GM23338 (cell line): ENCODE measurements around the gene CDC42BPA. TPM values are rescaled to one million over a fixed set of nuclear protein-coding genes. Genes with fewer than 3 reads are reported as not detected.
A peak's percentile ranks its signal among the peaks of the same experiment; 100 is the strongest.

Experiments
- ATAC-seq: fragments of 200-7000 bp; cut with Tn5 transposase; 3 replicates; pipeline ENCODE4 v1.9.1; 2020
- DNase-seq: peaks from one replicate; pipeline ENCODE4 v3.0.0-alpha.2; 2015; ENCODE audit warnings: low spot score
- H2AFZ ChIP-seq: fragments of 200-600 bp; sonication (generic); 2 replicates; pipeline ENCODE4 v1.8.0; 2016; ENCODE audit warnings: antibody characterized with exemption, mild to moderate bottlenecking, moderate library complexity
- H3F3A ChIP-seq: fragments of 200-600 bp; sonication (generic); replicated peaks from 2 replicates; pipeline ENCODE4 v1.8.0; 2017; ENCODE audit warnings: antibody characterized with exemption, mixed run types, low read depth
- H3K27ac ChIP-seq: fragments of 200-600 bp; sonication (generic); 2 replicates; pipeline ENCODE4 v1.6.1; 2016; ENCODE audit warnings: low read depth
- H3K27me3 ChIP-seq: fragments of 200-600 bp; sonication (generic); 2 replicates; pipeline ENCODE4 v1.8.0; 2016; ENCODE audit warnings: mild to moderate bottlenecking, mixed run types, moderate library complexity; ENCODE audit not compliant: insufficient read depth
- H3K36me3 ChIP-seq: fragments of 200-600 bp; sonication (generic); 2 replicates; pipeline ENCODE4 v1.8.0; 2016; ENCODE audit warnings: mild to moderate bottlenecking; ENCODE audit not compliant: insufficient read depth
- H3K4me1 ChIP-seq: fragments of 200-600 bp; sonication (generic); 2 replicates; pipeline ENCODE4 v1.8.0; 2016; ENCODE audit warnings: mild to moderate bottlenecking, moderate library complexity; ENCODE audit not compliant: insufficient read depth
- H3K4me2 ChIP-seq: fragments of 200-600 bp; sonication (generic); 2 replicates; pipeline ENCODE4 v1.7.1; 2017; ENCODE audit warnings: mixed run types
- H3K4me3 ChIP-seq: fragments of 200-600 bp; sonication (generic); 2 replicates; pipeline ENCODE4 v1.6.1; 2016; ENCODE audit warnings: mixed run types
- H3K79me2 ChIP-seq: fragments of 200-600 bp; sonication (generic); replicated peaks from 2 replicates; pipeline ENCODE4 v1.8.0; 2017; ENCODE audit warnings: mild to moderate bottlenecking; ENCODE audit not compliant: insufficient read depth
- H3K9me2 ChIP-seq: fragments of 200-600 bp; sonication (generic); 2 replicates; pipeline ENCODE4 v1.8.0; 2017; ENCODE audit not compliant: insufficient read depth
- H4K20me1 ChIP-seq: fragments of 200-600 bp; sonication (generic); replicated peaks from 2 replicates; pipeline ENCODE4 v1.8.0; 2017; ENCODE audit warnings: mild to moderate bottlenecking; ENCODE audit not compliant: insufficient read depth
- H3K27ac Mint-ChIP-seq: 2 replicates; pipeline ENCODE4 v1.8.0; 2020; ENCODE audit warnings: inconsistent platforms, mild to moderate bottlenecking, moderate library complexity, mixed read lengths
- H3K27me3 Mint-ChIP-seq: 3 replicates; pipeline ENCODE4 v1.8.0; 2022; ENCODE audit warnings: low read depth, mild to moderate bottlenecking, moderate library complexity, mixed read lengths, inconsistent platforms; ENCODE audit not compliant: insufficient read depth, poor library complexity
- H3K36me3 Mint-ChIP-seq: 3 replicates; pipeline ENCODE4 v1.8.0; 2021; ENCODE audit warnings: low read depth, mild to moderate bottlenecking, inconsistent platforms, moderate library complexity, mixed read lengths
- H3K4me1 Mint-ChIP-seq: 3 replicates; pipeline ENCODE4 v1.8.0; 2020; ENCODE audit warnings: mild to moderate bottlenecking, inconsistent platforms, mixed read lengths
- H3K4me3 Mint-ChIP-seq: 3 replicates; pipeline ENCODE4 v1.8.0; 2021; ENCODE audit warnings: moderate library complexity, mild to moderate bottlenecking, inconsistent platforms, mixed read lengths
- H3K9me3 Mint-ChIP-seq: 3 replicates; pipeline ENCODE4 v1.8.0; 2020; ENCODE audit warnings: moderate library complexity, mild to moderate bottlenecking, inconsistent platforms, mixed read lengths
- POLR2AphosphoS5 ChIP-seq: IDR thresholded peaks from 2 replicates; pipeline ENCODE4 v1.6.1; 2016; ENCODE audit warnings: antibody characterized with exemption, low read depth
- long read RNA-seq: library from polyadenylated mRNA; unstranded; transcript quantifications from one replicate; pipeline ENCODE4 v2.0.0, GENCODE V29; 2020; ENCODE audit not compliant: unreplicated experiment
- polyA plus RNA-seq: library from polyadenylated mRNA; unstranded; fragments of >200 nt; fragmentation: Nextera tagmentation; extraction: Ambion mirVana; gene quantifications from 2 replicates; pipeline ENCODE4 v1.2.1, GENCODE V29; 2016
- total RNA-seq: library from RNA; depleted of rRNA; stranded (reverse); fragments of >200 nt; shearing (Covaris generic); gene quantifications from 2 replicates; pipeline ENCODE4 v1.2.3, GENCODE V29; 2014; rRNA removed
- TF ChIP-seq, protein P1 (sequence below): fragments of 250-450 bp; sonication (Bioruptor Pico); IDR thresholded peaks from 2 replicates; pipeline ENCODE4 v1.5.0; 2020; ENCODE audit warnings: mild to moderate bottlenecking, moderate library complexity

CDC42BPA gene, protein sequence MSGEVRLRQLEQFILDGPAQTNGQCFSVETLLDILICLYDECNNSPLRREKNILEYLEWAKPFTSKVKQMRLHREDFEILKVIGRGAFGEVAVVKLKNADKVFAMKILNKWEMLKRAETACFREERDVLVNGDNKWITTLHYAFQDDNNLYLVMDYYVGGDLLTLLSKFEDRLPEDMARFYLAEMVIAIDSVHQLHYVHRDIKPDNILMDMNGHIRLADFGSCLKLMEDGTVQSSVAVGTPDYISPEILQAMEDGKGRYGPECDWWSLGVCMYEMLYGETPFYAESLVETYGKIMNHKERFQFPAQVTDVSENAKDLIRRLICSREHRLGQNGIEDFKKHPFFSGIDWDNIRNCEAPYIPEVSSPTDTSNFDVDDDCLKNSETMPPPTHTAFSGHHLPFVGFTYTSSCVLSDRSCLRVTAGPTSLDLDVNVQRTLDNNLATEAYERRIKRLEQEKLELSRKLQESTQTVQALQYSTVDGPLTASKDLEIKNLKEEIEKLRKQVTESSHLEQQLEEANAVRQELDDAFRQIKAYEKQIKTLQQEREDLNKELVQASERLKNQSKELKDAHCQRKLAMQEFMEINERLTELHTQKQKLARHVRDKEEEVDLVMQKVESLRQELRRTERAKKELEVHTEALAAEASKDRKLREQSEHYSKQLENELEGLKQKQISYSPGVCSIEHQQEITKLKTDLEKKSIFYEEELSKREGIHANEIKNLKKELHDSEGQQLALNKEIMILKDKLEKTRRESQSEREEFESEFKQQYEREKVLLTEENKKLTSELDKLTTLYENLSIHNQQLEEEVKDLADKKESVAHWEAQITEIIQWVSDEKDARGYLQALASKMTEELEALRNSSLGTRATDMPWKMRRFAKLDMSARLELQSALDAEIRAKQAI (N-terminal part only)
- total RNA-seq, result 29.4 and 40.1 TPM in 2 replicates
- 12.2 and 17.7 TPM in 2 replicates for polyA plus RNA-seq
- long read RNA-seq, partial matches to known transcripts, result 7 of 13 reads
- long read RNA-seq, other reads (novel, unspliced or antisense), result 6 of 13 reads

DNA sequence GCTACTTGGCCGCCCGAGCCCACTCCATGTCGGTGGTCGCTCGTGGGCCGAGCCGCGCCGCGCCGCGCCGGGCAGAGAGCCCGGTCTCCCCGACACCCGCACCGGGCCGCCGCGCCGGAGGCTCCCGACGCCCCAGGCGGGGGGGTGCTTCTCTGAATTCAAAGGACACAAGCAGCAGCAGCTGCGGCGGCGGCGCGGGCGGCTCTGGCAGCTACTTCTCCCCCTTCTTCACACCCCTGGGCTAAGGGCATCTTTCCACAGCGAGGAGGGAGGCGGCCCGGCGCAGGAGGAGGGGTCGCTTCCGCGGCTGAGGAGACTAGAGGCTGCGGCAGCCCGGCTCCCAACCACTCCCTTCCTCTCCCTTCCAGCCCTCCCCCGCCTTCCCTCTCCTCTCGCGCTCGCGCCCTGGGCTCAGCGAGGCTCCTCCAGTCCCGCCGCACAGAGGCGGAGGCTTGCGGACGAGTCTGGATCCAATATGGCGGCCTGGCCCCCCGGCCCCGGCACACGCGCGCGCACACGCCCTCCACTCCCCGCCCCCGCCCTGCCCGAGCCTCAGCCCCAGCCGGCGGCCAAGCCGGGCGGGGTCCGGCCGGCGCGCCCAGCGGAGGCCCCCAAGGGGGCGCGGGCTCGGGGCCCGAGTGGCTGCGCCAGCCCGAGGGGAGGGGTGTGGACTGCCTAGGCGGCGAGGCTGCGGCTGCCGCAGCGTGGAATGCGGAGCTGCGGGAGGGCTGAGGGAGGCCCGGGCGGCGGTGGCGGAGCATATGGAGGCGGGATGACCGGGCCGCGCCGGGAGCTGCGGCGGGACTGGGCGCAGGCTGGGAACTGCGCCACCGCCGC, at the start of gene CDC42BPA:
TSS of gene CDC42BPA (minus strand) at position 477 of the 837 bp plus-strand sequence. CDS start 1,310 bp downstream, outside the sequence.
- peak within 1 kb of the TSS; percentile 97 for H3K27ac Mint-ChIP-seq
- no peaks in the 10 kb centered on the region for H4K20me1 ChIP-seq
- no peaks in the 10 kb centered on the region for H3K9me2 ChIP-seq
- H3K36me3 ChIP-seq, result no peaks in the 10 kb centered on the region
- peaks cover 12% of the 10 kb centered on the region for H3K27me3 Mint-ChIP-seq
- H3K4me1 Mint-ChIP-seq, result peaks cover 32% of the 10 kb centered on the region
- DNase-seq, result peak; percentile 80
- H2AFZ ChIP-seq, result peak within 1 kb of the TSS; percentile 52; the same call in 1 of the 2 replicates
- TF ChIP-seq POLR2AphosphoS5, result peak; percentile 60
- TF ChIP-seq, protein P1, sequence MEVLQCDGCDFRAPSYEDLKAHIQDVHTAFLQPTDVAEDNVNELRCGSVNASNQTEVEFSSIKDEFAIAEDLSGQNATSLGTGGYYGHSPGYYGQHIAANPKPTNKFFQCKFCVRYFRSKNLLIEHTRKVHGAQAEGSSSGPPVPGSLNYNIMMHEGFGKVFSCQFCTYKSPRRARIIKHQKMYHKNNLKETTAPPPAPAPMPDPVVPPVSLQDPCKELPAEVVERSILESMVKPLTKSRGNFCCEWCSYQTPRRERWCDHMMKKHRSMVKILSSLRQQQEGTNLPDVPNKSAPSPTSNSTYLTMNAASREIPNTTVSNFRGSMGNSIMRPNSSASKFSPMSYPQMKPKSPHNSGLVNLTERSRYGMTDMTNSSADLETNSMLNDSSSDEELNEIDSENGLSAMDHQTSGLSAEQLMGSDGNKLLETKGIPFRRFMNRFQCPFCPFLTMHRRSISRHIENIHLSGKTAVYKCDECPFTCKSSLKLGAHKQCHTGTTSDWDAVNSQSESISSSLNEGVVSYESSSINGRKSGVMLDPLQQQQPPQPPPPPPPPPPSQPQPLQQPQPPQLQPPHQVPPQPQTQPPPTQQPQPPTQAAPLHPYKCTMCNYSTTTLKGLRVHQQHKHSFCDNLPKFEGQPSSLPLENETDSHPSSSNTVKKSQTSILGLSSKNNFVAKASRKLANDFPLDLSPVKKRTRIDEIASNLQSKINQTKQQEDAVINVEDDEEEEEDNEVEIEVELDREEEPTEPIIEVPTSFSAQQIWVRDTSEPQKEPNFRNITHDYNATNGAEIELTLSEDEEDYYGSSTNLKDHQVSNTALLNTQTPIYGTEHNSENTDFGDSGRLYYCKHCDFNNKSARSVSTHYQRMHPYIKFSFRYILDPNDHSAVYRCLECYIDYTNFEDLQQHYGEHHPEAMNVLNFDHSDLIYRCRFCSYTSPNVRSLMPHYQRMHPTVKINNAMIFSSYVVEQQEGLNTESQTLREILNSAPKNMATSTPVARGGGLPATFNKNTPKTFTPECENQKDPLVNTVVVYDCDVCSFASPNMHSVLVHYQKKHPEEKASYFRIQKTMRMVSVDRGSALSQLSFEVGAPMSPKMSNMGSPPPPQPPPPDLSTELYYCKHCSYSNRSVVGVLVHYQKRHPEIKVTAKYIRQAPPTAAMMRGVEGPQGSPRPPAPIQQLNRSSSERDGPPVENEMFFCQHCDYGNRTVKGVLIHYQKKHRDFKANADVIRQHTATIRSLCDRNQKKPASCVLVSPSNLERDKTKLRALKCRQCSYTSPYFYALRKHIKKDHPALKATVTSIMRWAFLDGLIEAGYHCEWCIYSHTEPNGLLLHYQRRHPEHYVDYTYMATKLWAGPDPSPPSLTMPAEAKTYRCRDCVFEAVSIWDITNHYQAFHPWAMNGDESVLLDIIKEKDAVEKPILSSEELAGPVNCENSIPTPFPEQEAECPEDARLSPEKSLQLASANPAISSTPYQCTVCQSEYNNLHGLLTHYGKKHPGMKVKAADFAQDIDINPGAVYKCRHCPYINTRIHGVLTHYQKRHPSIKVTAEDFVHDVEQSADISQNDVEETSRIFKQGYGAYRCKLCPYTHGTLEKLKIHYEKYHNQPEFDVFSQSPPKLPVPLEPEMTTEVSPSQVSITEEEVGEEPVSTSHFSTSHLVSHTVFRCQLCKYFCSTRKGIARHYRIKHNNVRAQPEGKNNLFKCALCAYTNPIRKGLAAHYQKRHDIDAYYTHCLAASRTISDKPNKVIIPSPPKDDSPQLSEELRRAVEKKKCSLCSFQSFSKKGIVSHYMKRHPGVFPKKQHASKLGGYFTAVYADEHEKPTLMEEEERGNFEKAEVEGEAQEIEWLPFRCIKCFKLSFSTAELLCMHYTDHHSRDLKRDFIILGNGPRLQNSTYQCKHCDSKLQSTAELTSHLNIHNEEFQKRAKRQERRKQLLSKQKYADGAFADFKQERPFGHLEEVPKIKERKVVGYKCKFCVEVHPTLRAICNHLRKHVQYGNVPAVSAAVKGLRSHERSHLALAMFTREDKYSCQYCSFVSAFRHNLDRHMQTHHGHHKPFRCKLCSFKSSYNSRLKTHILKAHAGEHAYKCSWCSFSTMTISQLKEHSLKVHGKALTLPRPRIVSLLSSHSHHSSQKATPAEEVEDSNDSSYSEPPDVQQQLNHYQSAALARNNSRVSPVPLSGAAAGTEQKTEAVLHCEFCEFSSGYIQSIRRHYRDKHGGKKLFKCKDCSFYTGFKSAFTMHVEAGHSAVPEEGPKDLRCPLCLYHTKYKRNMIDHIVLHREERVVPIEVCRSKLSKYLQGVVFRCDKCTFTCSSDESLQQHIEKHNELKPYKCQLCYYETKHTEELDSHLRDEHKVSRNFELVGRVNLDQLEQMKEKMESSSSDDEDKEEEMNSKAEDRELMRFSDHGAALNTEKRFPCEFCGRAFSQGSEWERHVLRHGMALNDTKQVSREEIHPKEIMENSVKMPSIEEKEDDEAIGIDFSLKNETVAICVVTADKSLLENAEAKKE (CRISPR knock-in tag), result no peak
- peak within 1 kb of the TSS; percentile 70 for H3K4me3 ChIP-seq
- peak within 1 kb of the TSS; percentile 92 for H3K4me3 Mint-ChIP-seq
- ATAC-seq, result peak; percentile 66
- no peaks in the 10 kb centered on the region for H3K9me3 Mint-ChIP-seq
- no peaks in the 10 kb centered on the region for H3K27me3 ChIP-seq
- peaks cover 14% of the 10 kb centered on the region; the same call in 1 of the 2 replicates for H3K4me1 ChIP-seq
- peak within 1 kb of the TSS; percentile 81 for H3K4me2 ChIP-seq
- no peaks in the 10 kb centered on the region; the same call in 1 of the 2 replicates for H3F3A ChIP-seq
- 0 out of 3 replicates have a peak, but pooled peaks cover 3% of the 10 kb centered on the region for H3K36me3 Mint-ChIP-seq
- H3K27ac ChIP-seq, result peak within 1 kb of the TSS; percentile 92
- H3K79me2 ChIP-seq, result peaks cover 43% of the 10 kb centered on the region
